PFSK-1 (cell line): ENCODE data around the gene C3orf52.

Source experiments
- FOXP2 ChIP-seq: optimal IDR thresholded peaks from 2 replicates; pipeline ENCODE3; 2011; ENCODE audit warnings: borderline replicate concordance, control low read depth, inconsistent platforms; ENCODE audit not compliant: insufficient read depth; ENCODE audit errors: extremely low read length, extremely low read depth
- POLR2AphosphoS5 ChIP-seq: IDR thresholded peaks from 2 replicates; pipeline ENCODE4 v1.6.1; 2012; ENCODE audit warnings: low read depth, mild to moderate bottlenecking, control low read depth, low read length, moderate library complexity
- SIN3A ChIP-seq: IDR thresholded peaks from 2 replicates; pipeline ENCODE4 v1.6.1; 2012; ENCODE audit warnings: mild to moderate bottlenecking, low read length, moderate library complexity, borderline replicate concordance; ENCODE audit not compliant: insufficient read depth
- TAF1 ChIP-seq: IDR thresholded peaks from 2 replicates; pipeline ENCODE4 v1.6.1; 2012; ENCODE audit warnings: low read length, control low read depth, borderline replicate concordance; ENCODE audit not compliant: insufficient read depth
- TF ChIP-seq, protein P1 (sequence below), 2 experiments: IDR thresholded peaks; 2 replicates each; pipeline versions ENCODE4 v1.6.1 to v1.8.0; 2011 to 2012; ENCODE audit warnings: low read depth in 2 of 2, low read length in 2 of 2, control low read depth in 1 of 2, inconsistent platforms in 1 of 2, mild to moderate bottlenecking in 1 of 2, moderate library complexity in 1 of 2; ENCODE audit not compliant: insufficient read depth in 1 of 2

The C3orf52 gene

GRCh38 chr3:112117415-112117814 is 31.2 kb downstream of the C3orf52 start:
- no peak for TF ChIP-seq FOXP2

DNA sequence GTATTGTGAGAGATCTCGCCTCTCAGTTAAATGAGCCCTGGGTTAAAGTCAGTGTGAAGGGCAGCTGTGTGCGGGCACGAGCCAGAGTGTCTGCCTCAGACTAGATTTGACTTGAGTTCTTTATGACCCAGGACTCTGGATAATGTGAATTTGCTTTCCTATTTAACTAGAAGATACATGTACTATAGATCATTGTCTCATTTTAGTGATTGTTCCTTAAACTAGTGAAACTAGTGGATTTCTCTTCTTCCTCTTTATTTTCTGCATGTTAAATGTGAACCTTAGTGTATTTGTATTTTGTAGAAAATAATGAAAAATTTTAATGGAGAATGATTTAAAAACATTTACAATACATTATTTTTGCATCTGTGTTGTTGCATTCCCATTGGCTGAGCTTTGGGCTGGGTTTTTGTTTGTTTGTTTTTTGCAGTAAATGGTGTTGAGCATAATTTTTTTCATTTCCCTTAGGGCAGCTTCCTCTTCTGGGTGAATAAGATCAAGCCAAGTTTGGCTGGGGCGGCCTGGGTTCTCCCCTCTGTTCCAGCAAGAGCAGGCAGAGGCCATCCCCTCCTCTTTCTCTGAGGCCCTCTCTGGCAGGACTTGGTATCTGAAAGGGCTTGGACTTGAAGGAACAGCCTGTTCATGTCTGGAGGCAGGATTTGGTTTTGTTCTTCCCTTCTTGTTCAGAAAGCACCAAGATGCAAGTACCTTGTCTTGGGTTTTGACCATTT is 31.8 kb downstream of the C3orf52 start:
- TF ChIP-seq, protein P1, sequence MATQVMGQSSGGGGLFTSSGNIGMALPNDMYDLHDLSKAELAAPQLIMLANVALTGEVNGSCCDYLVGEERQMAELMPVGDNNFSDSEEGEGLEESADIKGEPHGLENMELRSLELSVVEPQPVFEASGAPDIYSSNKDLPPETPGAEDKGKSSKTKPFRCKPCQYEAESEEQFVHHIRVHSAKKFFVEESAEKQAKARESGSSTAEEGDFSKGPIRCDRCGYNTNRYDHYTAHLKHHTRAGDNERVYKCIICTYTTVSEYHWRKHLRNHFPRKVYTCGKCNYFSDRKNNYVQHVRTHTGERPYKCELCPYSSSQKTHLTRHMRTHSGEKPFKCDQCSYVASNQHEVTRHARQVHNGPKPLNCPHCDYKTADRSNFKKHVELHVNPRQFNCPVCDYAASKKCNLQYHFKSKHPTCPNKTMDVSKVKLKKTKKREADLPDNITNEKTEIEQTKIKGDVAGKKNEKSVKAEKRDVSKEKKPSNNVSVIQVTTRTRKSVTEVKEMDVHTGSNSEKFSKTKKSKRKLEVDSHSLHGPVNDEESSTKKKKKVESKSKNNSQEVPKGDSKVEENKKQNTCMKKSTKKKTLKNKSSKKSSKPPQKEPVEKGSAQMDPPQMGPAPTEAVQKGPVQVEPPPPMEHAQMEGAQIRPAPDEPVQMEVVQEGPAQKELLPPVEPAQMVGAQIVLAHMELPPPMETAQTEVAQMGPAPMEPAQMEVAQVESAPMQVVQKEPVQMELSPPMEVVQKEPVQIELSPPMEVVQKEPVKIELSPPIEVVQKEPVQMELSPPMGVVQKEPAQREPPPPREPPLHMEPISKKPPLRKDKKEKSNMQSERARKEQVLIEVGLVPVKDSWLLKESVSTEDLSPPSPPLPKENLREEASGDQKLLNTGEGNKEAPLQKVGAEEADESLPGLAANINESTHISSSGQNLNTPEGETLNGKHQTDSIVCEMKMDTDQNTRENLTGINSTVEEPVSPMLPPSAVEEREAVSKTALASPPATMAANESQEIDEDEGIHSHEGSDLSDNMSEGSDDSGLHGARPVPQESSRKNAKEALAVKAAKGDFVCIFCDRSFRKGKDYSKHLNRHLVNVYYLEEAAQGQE (IDR thresholded peaks at IDR 0.05; ENCODE audit: insufficient read depth in 1 of 2, low read depth in 2 of 2, low read length in 2 of 2): no peak
- TF ChIP-seq POLR2AphosphoS5: no peak
- TF ChIP-seq SIN3A: no peak
- no peak for TF ChIP-seq TAF1
- TF ChIP-seq FOXP2: no peak

- TF ChIP-seq, protein P1 (IDR thresholded peaks at IDR 0.05; ENCODE audit: insufficient read depth in 1 of 2, low read depth in 2 of 2, low read length in 2 of 2): no peak
- no peak for TF ChIP-seq SIN3A
- no peak for TF ChIP-seq POLR2AphosphoS5
- no peak for TF ChIP-seq FOXP2
- no peak for TF ChIP-seq TAF1
Measured at GRCh38 chr3:112119962-112120836, 34.0 kb downstream of the C3orf52 start.

DNA sequence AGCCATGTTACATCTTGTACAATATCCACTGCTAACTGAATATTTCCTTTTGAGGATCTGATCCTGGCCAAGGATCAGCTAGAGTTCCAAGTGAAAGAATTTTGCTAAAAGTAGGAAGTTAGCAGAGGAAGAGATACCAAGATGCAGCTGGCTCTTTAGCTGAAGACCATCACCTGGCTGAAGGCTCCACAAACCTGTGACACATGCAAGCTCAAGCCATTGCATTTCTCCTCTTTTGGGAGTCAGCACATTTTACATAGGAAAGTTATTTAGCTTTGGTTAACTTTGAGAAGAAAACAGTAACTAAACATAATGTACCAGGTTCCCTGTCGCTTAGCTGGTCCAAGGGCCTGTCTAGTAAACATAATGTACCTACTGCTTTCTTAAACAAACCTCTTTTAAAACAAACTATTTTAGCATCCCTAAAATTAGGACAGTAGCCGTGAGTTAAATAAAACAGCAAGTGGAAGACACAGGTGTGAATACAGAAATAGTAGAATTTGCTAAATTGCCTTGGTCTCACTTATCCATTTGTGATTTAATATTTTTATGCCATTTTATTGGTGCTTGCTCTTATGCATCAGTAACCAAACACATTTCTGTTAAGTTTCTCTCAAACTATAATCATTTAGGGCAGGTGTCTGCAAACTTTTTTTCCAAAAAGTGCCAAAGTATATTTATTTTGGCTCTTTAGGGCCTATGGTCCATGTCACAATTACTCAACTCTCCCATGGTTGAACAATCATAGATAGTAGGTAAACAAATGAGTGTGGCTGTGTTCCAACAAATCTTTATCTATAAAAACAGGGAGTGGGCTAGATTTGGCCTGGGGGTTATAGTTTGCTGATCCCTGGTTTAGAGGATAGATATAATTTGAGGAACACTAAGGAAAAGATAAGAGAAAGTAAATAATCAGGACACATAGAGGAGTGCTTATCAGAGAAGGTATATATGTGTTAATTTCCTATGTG is 35.7 kb downstream of the C3orf52 start:
- TF ChIP-seq FOXP2 (no peak), TAF1 (no peak), SIN3A (no peak), POLR2AphosphoS5 (no peak)
- TF ChIP-seq, protein P1 (IDR thresholded peaks at IDR 0.05; ENCODE audit: insufficient read depth in 1 of 2, low read depth in 2 of 2, low read length in 2 of 2): no peak

- TF ChIP-seq FOXP2 (no peak), TAF1 (no peak), POLR2AphosphoS5 (no peak), SIN3A (no peak)
- TF ChIP-seq, protein P1 (IDR thresholded peaks at IDR 0.05; ENCODE audit: insufficient read depth in 1 of 2, low read depth in 2 of 2, low read length in 2 of 2): no peak
Measured at GRCh38 chr3:112122870-112123269, 36.7 kb downstream of the C3orf52 start.
